ENCODE measurements around the gene NANOS2. TPM values are rescaled to one million over a fixed set of nuclear protein-coding genes. Genes with fewer than 3 reads are reported as not detected.
"Not testable (repeated sequence)": the region's sequence is repeated elsewhere in the genome, so short reads cannot be mapped to it uniquely, and the experiment has no call there.

The NANOS2 gene
- total RNA-seq, 1 donor from 2014 or later, result not detected

- DNase-seq (ENCODE audit: low spot score), result no peak
- no peaks in the 10 kb centered on the region for H3F3A ChIP-seq (ENCODE audit: low read depth)
- H3K9me3 ChIP-seq (ENCODE audit: low read depth), result no peaks in the 10 kb centered on the region
- Mint-ChIP-seq H3K4me1 (peaks cover 35% of the 10 kb centered on the region), H3K9me3 (peaks cover 2% of the 10 kb centered on the region), H3K27me3 (ENCODE audit: insufficient read depth, low read depth) (peaks cover 12% of the 10 kb centered on the region), H3K27ac (no peak overlapping the region), H3K4me3 (peak overlapping the region; percentile 46), H3K36me3 (no peaks in the 10 kb centered on the region)
- H4K20me1 ChIP-seq (ENCODE audit: low read depth), result no peaks in the 10 kb centered on the region
- no peaks in the 10 kb centered on the region for H3K36me3 ChIP-seq
- no peak overlapping the region for H3K4me2 ChIP-seq
- no peaks in the 10 kb centered on the region for H3K27me3 ChIP-seq
- no peak overlapping the region for H2AFZ ChIP-seq (replicated peaks)
- H3K4me1 ChIP-seq, result peaks cover 12% of the 10 kb centered on the region
- H3K27ac ChIP-seq, result no peak overlapping the region
- H3K9ac ChIP-seq, result no peak overlapping the region
- no peak overlapping the region for H3K4me3 ChIP-seq
- TF ChIP-seq EZH2phosphoT487 (IDR thresholded peaks at IDR 0.05) (no peak), EZH2 (IDR thresholded peaks at IDR 0.05) (no peak)
- TF ChIP-seq, protein P1, sequence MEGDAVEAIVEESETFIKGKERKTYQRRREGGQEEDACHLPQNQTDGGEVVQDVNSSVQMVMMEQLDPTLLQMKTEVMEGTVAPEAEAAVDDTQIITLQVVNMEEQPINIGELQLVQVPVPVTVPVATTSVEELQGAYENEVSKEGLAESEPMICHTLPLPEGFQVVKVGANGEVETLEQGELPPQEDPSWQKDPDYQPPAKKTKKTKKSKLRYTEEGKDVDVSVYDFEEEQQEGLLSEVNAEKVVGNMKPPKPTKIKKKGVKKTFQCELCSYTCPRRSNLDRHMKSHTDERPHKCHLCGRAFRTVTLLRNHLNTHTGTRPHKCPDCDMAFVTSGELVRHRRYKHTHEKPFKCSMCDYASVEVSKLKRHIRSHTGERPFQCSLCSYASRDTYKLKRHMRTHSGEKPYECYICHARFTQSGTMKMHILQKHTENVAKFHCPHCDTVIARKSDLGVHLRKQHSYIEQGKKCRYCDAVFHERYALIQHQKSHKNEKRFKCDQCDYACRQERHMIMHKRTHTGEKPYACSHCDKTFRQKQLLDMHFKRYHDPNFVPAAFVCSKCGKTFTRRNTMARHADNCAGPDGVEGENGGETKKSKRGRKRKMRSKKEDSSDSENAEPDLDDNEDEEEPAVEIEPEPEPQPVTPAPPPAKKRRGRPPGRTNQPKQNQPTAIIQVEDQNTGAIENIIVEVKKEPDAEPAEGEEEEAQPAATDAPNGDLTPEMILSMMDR (IDR thresholded peaks at IDR 0.05), result no peak
- H3K79me2 ChIP-seq (ENCODE audit: low read depth), result peaks cover 5% of the 10 kb centered on the region
Measured at GRCh38 chr19:45873219-45873772, 41.3 kb downstream of the NANOS2 start.

DNA sequence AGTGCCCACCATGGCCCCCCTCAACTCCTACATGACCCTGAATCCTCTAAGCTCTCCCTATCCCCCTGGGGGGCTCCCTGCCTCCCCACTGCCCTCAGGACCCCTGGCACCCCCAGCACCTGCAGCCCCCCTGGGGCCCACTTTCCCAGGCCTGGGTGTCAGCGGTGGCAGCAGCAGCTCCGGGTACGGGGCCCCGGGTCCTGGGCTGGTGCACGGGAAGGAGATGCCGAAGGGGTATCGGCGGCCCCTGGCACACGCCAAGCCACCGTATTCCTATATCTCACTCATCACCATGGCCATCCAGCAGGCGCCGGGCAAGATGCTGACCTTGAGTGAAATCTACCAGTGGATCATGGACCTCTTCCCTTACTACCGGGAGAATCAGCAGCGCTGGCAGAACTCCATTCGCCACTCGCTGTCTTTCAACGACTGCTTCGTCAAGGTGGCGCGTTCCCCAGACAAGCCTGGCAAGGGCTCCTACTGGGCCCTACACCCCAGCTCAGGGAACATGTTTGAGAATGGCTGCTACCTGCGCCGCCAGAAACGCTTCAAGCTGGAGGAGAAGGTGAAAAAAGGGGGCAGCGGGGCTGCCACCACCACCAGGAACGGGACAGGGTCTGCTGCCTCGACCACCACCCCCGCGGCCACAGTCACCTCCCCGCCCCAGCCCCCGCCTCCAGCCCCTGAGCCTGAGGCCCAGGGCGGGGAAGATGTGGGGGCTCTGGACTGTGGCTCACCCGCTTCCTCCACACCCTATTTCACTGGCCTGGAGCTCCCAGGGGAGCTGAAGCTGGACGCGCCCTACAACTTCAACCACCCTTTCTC is 42.3 kb downstream of the NANOS2 start:
- H3K79me2 ChIP-seq (ENCODE audit: low read depth), result peaks cover 5% of the 10 kb centered on the region
- no peak overlapping the region for H3K4me2 ChIP-seq
- TF ChIP-seq EZH2 (IDR thresholded peaks at IDR 0.05), result no peak
- TF ChIP-seq, protein P1 (IDR thresholded peaks at IDR 0.05), result no peak
- no peak for TF ChIP-seq EZH2phosphoT487 (IDR thresholded peaks at IDR 0.05)
- no peaks in the 10 kb centered on the region for H4K20me1 ChIP-seq (ENCODE audit: low read depth)
- Mint-ChIP-seq H3K27me3 (ENCODE audit: insufficient read depth, low read depth) (peaks cover 17% of the 10 kb centered on the region), H3K36me3 (no peaks in the 10 kb centered on the region), H3K4me1 (peaks cover 29% of the 10 kb centered on the region), H3K9me3 (peaks cover 2% of the 10 kb centered on the region), H3K27ac (no peak overlapping the region), H3K4me3 (no peak overlapping the region)
- no peak overlapping the region for H3K9ac ChIP-seq
- H2AFZ ChIP-seq (replicated peaks), result no peak overlapping the region
- no peaks in the 10 kb centered on the region for H3F3A ChIP-seq (ENCODE audit: low read depth)
- no peak overlapping the region for H3K27ac ChIP-seq
- H3K4me1 ChIP-seq, result peaks cover 12% of the 10 kb centered on the region
- H3K27me3 ChIP-seq, result no peaks in the 10 kb centered on the region
- DNase-seq (ENCODE audit: low spot score), result no peak
- no peaks in the 10 kb centered on the region for H3K36me3 ChIP-seq
- H3K4me3 ChIP-seq, result no peak overlapping the region
- H3K9me3 ChIP-seq (ENCODE audit: low read depth), result no peaks in the 10 kb centered on the region

DNA sequence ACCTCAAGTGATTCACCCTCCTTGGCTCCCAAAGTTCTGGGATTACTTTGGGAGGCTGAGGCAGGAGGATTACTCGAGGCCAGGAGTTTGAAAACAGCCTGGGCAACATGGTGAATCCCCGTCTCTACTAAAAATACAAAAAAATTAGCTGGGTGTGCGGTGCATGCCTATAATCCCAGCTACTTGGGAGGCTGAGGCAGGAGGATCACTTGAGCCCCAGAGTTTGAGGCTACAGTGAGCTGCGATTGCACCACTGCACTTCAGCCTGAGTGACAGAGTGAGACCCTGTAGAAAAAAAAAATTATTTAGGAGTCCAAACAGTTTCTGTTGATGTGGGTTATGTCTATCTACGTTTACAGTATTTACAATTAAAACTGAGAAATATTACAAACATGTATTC is 43.8 kb downstream of the NANOS2 start:
- H3K9me3 Mint-ChIP-seq, result peaks cover 2% of the 10 kb centered on the region
- Histone ChIP-seq H3K27me3 (no peaks in the 10 kb centered on the region), H3K4me2 (no peak overlapping the region), H4K20me1 (ENCODE audit: low read depth) (no peaks in the 10 kb centered on the region), H2AFZ (replicated peaks) (no peak overlapping the region), H3K4me3 (no peak overlapping the region), H3K27ac (no peak overlapping the region), H3F3A (ENCODE audit: low read depth) (peaks cover 2% of the 10 kb centered on the region), H3K36me3 (no peaks in the 10 kb centered on the region), H3K79me2 (ENCODE audit: low read depth) (peaks cover 6% of the 10 kb centered on the region), H3K9me3 (ENCODE audit: low read depth) (no peaks in the 10 kb centered on the region), H3K9ac (no peak overlapping the region), H3K4me1 (no peaks in the 10 kb centered on the region)
- H3K4me1 Mint-ChIP-seq, result peaks cover 19% of the 10 kb centered on the region
- no peak overlapping the region for H3K4me3 Mint-ChIP-seq
- no peak for DNase-seq (ENCODE audit: low spot score)
- H3K27me3 Mint-ChIP-seq (ENCODE audit: insufficient read depth, low read depth), result peaks cover 27% of the 10 kb centered on the region
- H3K27ac Mint-ChIP-seq, result no peak overlapping the region
- TF ChIP-seq EZH2phosphoT487 (IDR thresholded peaks at IDR 0.05), result no peak
- TF ChIP-seq, protein P1 (IDR thresholded peaks at IDR 0.05), result no peak
- TF ChIP-seq EZH2 (IDR thresholded peaks at IDR 0.05), result no peak
- H3K36me3 Mint-ChIP-seq, result no peaks in the 10 kb centered on the region

DNA sequence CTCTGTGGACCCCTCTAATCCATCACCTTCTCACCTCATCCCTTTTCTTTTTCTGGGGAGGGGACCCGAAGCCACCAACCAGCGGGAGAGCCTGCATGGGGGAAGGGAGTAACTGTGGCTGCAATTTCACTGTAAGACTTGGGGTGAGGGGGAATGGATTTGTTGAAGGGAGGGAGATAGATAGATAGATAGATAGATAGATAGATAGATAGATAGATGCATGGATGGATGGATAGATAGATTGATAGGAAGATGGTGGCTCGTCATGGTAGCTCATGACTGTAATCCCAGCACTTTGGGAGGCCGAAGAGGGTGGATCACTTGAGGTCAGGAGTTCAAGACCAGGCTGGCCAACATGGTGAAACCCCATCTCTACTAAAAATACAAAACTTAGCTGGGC is 47.3 kb downstream of the NANOS2 start:
- H3K4me3 Mint-ChIP-seq; H3K9ac ChIP-seq; H3K9me3 ChIP-seq (ENCODE audit: low read depth); H3K36me3 Mint-ChIP-seq; H3K27me3 ChIP-seq; H3K36me3 ChIP-seq; H2AFZ ChIP-seq (replicated peaks); H3K4me1 ChIP-seq; H3K27ac Mint-ChIP-seq; H3K9me3 Mint-ChIP-seq; DNase-seq (ENCODE audit: low spot score); H3K27ac ChIP-seq; H3K4me3 ChIP-seq; H3K4me1 Mint-ChIP-seq; H4K20me1 ChIP-seq (ENCODE audit: low read depth); H3K4me2 ChIP-seq: not testable (repeated sequence)
- H3K79me2 ChIP-seq (ENCODE audit: low read depth), result peaks cover 24% of the 10 kb centered on the region
- peaks cover 18% of the 10 kb centered on the region for H3F3A ChIP-seq (ENCODE audit: low read depth)
- H3K27me3 Mint-ChIP-seq (ENCODE audit: insufficient read depth, low read depth), result peaks cover 46% of the 10 kb centered on the region
